Activated T-helper 17 cell treated with anti-CD3 and anti-CD28 coated beads, Interleukin-2, amount 50 U/mL, for 72 hours (primary cell): ENCODE results near the gene CTNNA3. TPM values are rescaled to one million over a fixed set of nuclear protein-coding genes. Genes with fewer than 3 reads are reported as not detected.

ENCODE experiments used
- ATAC-seq: fragments of 150-1000 bp; cut with Tn5 transposase; replicated peaks from 2 replicates; pipeline ENCODE4 v1.10.0; 2021; ENCODE audit warnings: mild to moderate bottlenecking, moderate library complexity
- H3K27ac Mint-ChIP-seq: one replicate; pipeline ENCODE4 v1.8.0; 2022; ENCODE audit warnings: mixed read lengths
- H3K27me3 Mint-ChIP-seq: one replicate; pipeline ENCODE4 v1.8.0; 2022; ENCODE audit warnings: mixed read lengths
- H3K36me3 Mint-ChIP-seq: one replicate; pipeline ENCODE4 v1.8.0; 2022; ENCODE audit warnings: low read depth, mild to moderate bottlenecking, mixed read lengths
- H3K4me1 Mint-ChIP-seq: one replicate; pipeline ENCODE4 v1.8.0; 2022; ENCODE audit warnings: mixed read lengths
- H3K4me3 Mint-ChIP-seq: one replicate; pipeline ENCODE4 v1.8.0; 2022; ENCODE audit warnings: mild to moderate bottlenecking, mixed read lengths
- H3K9me3 Mint-ChIP-seq: one replicate; pipeline ENCODE4 v1.8.0; 2022; ENCODE audit warnings: mixed read lengths
- total RNA-seq, 2 donors: library from RNA; stranded (reverse); gene quantifications; one replicate each; pipeline ENCODE4 v1.2.3, GENCODE V29; 2022

Gene CTNNA3
- total RNA-seq, 2 donors from 2014 or later = 5.7 TPM; not detected in 1

DNA sequence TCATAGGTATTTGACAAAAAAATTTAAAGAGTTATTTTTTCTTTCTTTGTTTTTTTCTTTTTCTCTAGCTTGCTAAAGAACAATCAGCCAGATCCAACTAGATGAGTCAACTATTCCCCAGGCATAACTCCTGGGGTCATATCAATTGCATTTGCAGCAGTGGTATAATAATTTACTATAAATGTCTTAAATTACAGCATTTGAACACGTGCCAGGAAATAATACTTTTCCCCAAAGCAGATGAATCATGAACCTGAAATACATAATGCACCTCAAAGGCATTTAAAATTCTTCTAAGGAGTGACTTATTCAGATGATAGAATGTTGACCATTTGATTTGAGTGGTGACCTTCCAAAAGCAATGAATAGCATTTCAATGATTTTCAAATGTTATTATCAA is 580.0 kb downstream of the CTNNA3 start:
- Mint-ChIP-seq H3K27me3 (no peaks in the 10 kb centered on the region), H3K27ac (no peak overlapping the region), H3K36me3 (no peaks in the 10 kb centered on the region), H3K9me3 (no peaks in the 10 kb centered on the region), H3K4me1 (no peaks in the 10 kb centered on the region), H3K4me3 (no peak overlapping the region)
- ATAC-seq = no peak

DNA sequence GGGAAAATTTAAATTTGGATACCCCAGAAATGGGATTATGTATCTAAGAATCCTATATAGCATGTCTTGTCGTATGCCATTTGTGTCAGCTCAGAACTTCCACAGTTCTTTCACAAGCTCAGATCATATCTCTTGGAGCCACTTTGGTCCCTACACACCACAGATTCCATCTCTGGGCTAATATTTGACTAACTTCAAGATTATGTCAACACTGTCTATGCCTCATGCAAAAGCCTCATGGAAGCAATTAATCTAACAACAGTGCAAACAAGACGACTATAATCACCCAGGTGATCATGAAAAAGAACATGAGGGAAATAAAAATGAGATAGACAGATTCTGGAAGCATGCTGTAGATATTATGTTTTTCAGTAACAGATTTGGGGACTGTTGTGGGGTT is 581.0 kb downstream of the CTNNA3 start:
- Mint-ChIP-seq H3K27me3 (no peaks in the 10 kb centered on the region), H3K4me1 (no peaks in the 10 kb centered on the region), H3K27ac (no peak overlapping the region), H3K4me3 (no peak overlapping the region), H3K36me3 (no peaks in the 10 kb centered on the region), H3K9me3 (no peaks in the 10 kb centered on the region)
- ATAC-seq = no peak

DNA sequence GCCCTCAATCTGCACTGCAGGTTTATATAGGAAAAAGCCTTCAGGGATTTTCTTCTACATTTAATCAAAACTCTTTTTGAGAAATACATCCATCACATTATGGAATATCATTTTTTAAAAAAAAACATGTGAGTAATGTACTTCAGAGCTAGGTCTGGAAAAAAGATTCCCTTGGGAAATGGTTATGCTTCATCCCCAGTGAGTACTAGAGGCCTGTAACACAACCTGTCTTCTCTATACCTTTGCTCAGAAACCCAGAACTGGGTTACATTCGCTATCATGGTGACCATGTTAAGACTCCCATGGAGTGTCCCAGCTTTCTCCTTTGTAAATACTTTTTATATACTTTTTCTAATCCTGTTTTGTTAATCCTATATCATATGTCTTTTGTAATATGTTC is 583.2 kb downstream of the CTNNA3 start:
- Mint-ChIP-seq H3K27ac (no peak overlapping the region), H3K4me1 (no peaks in the 10 kb centered on the region), H3K9me3 (no peaks in the 10 kb centered on the region), H3K4me3 (no peak overlapping the region), H3K27me3 (no peaks in the 10 kb centered on the region), H3K36me3 (no peaks in the 10 kb centered on the region)
- ATAC-seq = no peak

DNA sequence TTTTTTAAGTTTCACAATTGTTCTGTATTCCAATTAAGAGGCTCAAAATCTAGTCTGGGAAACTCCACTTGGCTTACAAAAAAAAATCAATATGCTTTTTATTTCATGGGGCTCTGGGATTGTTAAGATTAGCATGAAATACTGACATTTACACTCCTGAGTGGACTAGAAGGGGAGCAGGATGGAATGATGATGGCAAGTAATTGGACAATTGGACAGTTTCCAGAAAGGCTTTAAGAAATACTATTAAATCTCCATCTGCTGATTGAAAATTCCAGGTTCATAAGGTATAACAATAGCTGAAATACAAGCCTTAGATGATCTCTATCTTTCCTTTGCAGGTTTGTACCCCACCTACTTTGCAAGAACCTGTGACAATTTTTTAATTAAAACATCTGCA is 585.7 kb downstream of the CTNNA3 start:
- Mint-ChIP-seq H3K4me3 (no peak overlapping the region), H3K9me3 (no peaks in the 10 kb centered on the region)

DNA sequence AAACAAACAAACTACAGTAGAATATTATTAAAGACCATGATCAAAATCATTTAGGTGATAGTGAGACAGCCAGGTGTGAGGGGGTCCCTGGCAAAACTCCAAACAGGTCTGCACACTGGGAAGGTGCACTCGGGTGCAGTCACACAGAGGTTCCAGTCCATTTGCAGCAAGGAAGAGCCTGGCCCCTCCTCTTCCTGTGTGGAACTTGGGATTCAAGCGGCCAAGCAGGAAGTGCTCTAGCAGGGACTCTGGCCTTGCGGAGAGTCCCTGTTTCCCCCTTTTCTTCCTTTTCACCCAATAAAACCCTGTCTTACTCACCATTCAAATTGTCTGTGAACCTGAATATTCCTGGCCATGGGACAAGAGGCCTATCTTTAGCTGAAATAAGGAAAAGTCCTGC is 588.3 kb downstream of the CTNNA3 start:
- Mint-ChIP-seq H3K27me3 (no peaks in the 10 kb centered on the region), H3K4me1 (no peaks in the 10 kb centered on the region), H3K36me3 (no peaks in the 10 kb centered on the region), H3K4me3 (no peak overlapping the region), H3K9me3 (no peaks in the 10 kb centered on the region), H3K27ac (no peak overlapping the region)
- ATAC-seq = no peak

More for the DNA sequence above, 585.7 kb downstream of the CTNNA3 start:
- ATAC-seq = no peak
- Mint-ChIP-seq H3K36me3 (no peaks in the 10 kb centered on the region), H3K27ac (no peak overlapping the region), H3K4me1 (no peaks in the 10 kb centered on the region), H3K27me3 (no peaks in the 10 kb centered on the region)

DNA sequence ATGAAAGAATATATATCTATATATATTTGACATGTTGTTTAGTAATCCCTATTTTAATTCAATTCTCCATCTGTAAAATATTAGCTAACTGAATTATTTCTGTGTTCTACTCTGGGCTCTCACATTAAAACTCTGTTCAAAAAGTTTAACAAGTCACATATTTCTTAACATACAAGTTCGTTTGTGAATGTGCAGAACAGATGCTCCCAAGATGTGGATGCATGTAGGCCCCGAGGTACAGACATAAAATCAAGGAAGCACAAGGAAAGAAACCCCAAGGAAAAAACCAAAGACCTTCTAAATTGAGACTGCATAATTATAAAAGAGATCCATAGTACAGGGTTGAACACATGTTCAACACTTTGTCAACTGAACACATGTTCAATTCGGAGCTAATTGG is 595.0 kb downstream of the CTNNA3 start:
- ATAC-seq = no peak
- no peak overlapping the region for H3K27ac Mint-ChIP-seq
- no peaks in the 10 kb centered on the region for H3K9me3 Mint-ChIP-seq
- no peak overlapping the region for H3K4me3 Mint-ChIP-seq
- H3K4me1 Mint-ChIP-seq = no peaks in the 10 kb centered on the region
- no peaks in the 10 kb centered on the region for H3K36me3 Mint-ChIP-seq
- no peaks in the 10 kb centered on the region for H3K27me3 Mint-ChIP-seq

DNA sequence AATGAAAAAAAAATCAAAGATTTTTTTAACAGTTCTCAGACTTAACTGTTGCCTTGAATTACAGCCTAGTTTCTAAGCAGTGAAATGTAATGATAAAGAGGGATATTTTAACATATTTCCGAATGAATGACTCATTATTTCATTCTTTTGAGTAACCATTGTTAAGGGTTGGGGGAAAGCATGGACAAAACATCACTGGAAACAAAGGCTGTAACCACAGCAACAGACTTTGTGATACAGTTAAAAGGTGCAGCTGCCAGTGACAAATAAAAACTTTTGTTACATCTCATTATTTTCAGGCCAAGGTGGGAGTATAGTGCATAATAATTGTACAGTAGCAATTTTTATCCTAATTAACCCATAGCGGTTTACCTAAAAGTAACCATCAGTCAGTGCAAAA is 597.5 kb downstream of the CTNNA3 start:
- Mint-ChIP-seq H3K27me3 (no peaks in the 10 kb centered on the region), H3K4me1 (no peaks in the 10 kb centered on the region), H3K36me3 (no peaks in the 10 kb centered on the region), H3K27ac (no peak overlapping the region), H3K9me3 (no peaks in the 10 kb centered on the region), H3K4me3 (no peak overlapping the region)
- no peak for ATAC-seq

DNA sequence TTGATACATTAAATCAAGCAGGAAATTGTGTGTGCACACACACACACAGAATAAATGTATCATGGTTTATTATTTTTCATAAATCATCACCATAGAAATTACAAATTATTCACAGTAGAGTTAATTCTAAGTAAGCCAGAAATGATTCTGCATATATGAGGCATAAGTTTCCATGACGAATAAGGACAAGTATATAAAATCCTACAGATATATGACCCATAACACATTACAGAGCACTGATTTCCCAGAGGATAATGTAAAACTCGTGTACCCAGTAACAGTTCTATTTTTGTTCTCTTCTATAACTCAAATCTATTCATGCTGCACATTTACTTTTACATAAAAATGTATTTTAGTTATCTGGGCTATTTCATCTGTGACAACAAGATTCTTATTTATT is 600.5 kb downstream of the CTNNA3 start:
- H3K4me3 Mint-ChIP-seq = no peak overlapping the region

DNA sequence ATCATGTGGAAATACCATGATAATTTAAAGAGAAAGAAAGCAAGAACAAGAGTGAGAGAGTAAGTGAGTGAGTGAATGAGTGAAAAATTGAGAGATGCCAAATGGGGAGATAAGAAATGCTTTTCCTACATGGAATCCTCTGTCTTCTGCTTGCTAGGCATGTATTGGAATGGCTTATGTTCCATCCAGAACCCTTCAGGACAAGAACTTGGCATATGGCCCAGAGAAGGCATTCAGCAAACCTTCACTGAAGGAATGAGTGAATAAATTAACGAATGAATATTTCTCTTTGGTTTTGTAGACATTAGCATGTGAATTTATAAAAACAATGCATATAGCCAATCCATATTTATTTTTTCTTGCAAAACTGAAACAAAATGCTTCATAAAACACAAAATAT is 608.0 kb downstream of the CTNNA3 start:
- H3K9me3 Mint-ChIP-seq = no peaks in the 10 kb centered on the region
- no peak overlapping the region for H3K27ac Mint-ChIP-seq
- no peaks in the 10 kb centered on the region for H3K4me1 Mint-ChIP-seq
- no peaks in the 10 kb centered on the region for H3K36me3 Mint-ChIP-seq
- peaks cover 3% of the 10 kb centered on the region for H3K27me3 Mint-ChIP-seq
- no peak overlapping the region for H3K4me3 Mint-ChIP-seq
- no peak for ATAC-seq

More for the DNA sequence above, 600.5 kb downstream of the CTNNA3 start:
- no peaks in the 10 kb centered on the region for H3K36me3 Mint-ChIP-seq
- no peak overlapping the region for H3K27ac Mint-ChIP-seq
- no peak for ATAC-seq
- no peaks in the 10 kb centered on the region for H3K4me1 Mint-ChIP-seq
- no peaks in the 10 kb centered on the region for H3K9me3 Mint-ChIP-seq
- H3K27me3 Mint-ChIP-seq = no peaks in the 10 kb centered on the region

DNA sequence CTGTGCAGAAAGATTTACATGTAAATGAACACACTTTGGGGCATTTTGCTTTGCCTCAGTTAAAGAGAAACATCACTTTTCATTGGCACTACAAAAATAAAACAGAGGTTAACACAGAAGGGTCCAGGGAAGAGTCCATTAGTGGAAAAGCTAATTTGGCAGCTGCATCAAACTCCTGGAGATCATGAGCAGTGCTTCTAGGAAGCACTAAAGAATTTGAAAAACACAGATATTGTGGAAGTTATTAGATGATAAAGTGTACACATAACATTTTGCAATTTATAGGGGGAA is 608.9 kb downstream of the CTNNA3 start:
- Mint-ChIP-seq H3K9me3 (no peaks in the 10 kb centered on the region), H3K36me3 (no peaks in the 10 kb centered on the region), H3K27me3 (peaks cover 3% of the 10 kb centered on the region), H3K27ac (no peak overlapping the region), H3K4me1 (no peaks in the 10 kb centered on the region), H3K4me3 (no peak overlapping the region)
- no peak for ATAC-seq

DNA sequence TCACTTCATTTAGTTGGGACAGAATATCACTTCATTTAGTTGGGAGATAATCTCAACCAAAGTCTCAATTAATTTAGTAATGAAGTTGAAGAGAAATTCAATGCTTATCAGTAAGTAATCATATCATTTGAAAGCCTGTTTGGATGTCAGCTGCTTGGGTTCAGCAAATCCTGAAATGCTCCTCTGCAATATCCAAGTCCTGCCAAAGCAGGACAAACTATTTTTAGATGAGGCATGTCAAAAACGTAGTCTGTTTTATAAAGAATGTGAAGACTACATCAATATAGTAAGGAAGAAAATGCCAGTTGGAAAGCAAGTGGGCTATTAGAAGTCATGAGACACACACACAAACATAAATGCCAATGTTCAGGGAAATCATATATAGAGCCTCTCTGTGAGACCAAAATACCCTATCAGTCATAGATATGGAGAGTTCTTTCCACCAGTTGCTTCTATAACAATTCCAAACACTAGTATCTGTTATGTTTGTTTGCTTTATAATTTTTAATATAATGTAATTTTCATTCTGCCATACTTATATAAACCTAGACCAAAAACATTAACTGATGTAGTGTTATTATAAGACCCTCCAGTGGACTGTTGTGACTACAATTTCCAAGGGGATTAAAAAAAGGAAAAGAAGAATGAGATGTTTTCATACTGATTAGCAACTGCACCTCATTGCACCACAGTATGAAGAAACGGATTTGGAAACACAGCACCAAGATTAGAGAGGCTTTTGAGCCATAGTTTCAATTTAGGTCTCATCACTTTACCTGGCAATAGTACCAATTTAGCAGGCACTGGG is 609.5 kb downstream of the CTNNA3 start:
- no peaks in the 10 kb centered on the region for H3K4me1 Mint-ChIP-seq
- H3K9me3 Mint-ChIP-seq = no peaks in the 10 kb centered on the region
- no peak for ATAC-seq
- H3K4me3 Mint-ChIP-seq = no peak overlapping the region
- H3K36me3 Mint-ChIP-seq = no peaks in the 10 kb centered on the region
- peaks cover 3% of the 10 kb centered on the region for H3K27me3 Mint-ChIP-seq
- H3K27ac Mint-ChIP-seq = no peak overlapping the region

DNA sequence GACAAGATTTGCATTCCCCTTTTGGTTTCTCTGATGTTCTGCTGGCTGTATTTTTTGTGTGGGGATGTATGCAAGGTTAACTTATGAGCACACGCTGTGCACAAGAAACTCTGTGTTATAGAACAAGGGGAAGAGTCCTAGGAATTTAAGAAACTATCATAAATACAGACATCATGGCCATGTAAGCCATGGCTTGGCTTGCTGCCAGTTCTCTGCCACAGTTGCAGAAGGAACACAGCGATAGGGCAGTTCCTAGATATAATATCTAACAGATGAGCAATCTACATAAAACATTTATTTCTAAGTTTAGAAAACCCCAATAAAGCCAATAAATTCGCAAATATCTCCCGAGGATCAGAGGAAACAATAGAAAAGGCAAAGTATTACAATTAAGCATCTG is 616.9 kb downstream of the CTNNA3 start:
- Mint-ChIP-seq H3K9me3 (peaks cover 3% of the 10 kb centered on the region), H3K4me1 (no peaks in the 10 kb centered on the region), H3K36me3 (no peaks in the 10 kb centered on the region), H3K27ac (no peak overlapping the region), H3K4me3 (no peak overlapping the region), H3K27me3 (peaks cover 4% of the 10 kb centered on the region)
- no peak for ATAC-seq

DNA sequence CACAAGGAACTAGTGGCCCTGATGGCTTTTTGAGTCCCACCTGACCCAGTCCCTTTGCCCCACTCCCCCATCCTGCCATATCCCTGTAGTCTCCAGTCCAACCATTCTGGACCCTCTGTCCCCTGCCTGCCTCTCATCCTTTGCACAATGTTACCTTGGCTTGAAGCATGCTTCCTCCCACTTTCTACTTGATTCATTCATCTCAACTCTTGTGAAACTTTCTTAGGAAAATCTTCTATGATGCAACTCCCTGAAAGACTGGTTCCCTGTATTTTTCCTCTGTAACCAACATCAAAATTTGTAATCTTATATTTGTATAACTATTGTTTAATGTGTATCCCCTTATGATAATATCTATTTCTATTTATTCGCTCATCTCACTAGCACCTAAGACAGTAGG is 618.6 kb downstream of the CTNNA3 start:
- Mint-ChIP-seq H3K9me3 (peaks cover 3% of the 10 kb centered on the region), H3K4me3 (no peak overlapping the region), H3K27ac (no peak overlapping the region), H3K27me3 (peaks cover 4% of the 10 kb centered on the region), H3K4me1 (no peaks in the 10 kb centered on the region), H3K36me3 (no peaks in the 10 kb centered on the region)
- no peak for ATAC-seq

DNA sequence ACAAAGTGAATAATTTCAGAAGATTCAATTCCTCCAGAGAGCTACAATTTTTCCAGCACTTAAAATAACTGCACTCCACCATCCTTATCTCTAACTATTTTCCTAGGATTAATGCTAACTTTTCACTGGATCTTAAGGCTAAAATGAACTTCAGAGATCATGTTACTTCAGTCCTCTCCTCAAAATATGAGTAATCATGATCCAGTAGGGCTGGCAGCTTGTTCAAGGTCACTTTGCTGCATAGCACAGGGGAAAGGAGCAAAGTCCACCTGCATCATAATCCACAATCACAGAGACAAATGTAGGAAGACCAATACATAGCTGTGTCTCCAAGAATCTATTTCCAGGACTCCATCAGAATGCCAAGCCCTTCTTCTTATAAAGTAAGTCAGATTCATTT is 619.9 kb downstream of the CTNNA3 start:
- Mint-ChIP-seq H3K27me3 (peaks cover 4% of the 10 kb centered on the region), H3K4me3 (no peak overlapping the region), H3K9me3 (peaks cover 3% of the 10 kb centered on the region), H3K27ac (no peak overlapping the region), H3K4me1 (no peaks in the 10 kb centered on the region), H3K36me3 (no peaks in the 10 kb centered on the region)
- ATAC-seq = no peak

DNA sequence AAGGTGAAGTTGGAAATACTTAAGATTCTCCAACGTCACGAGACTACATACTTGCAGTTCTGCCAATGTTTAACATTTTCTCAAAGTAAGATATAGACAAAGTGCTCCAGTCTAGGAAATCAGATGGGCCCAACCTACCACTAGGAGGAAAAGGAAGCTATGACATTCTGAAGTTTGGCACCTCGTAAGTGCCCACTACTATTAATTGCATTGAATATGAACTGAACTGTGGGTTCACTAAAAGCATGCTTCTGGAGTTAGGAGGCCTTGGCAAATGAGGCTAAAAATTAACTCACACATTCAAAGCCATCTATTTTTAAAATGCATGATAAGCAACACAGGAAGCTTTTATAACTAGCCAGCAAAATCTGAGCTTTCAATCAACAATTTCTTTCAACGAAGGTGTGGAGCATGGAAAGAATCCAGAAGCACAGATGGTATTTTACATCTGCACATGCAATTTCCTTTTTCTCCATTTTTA is 620.5 kb downstream of the CTNNA3 start:
- Mint-ChIP-seq H3K36me3 (no peaks in the 10 kb centered on the region), H3K4me1 (no peaks in the 10 kb centered on the region), H3K9me3 (peaks cover 3% of the 10 kb centered on the region), H3K27ac (no peak overlapping the region), H3K4me3 (no peak overlapping the region), H3K27me3 (peaks cover 4% of the 10 kb centered on the region)
- no peak for ATAC-seq

DNA sequence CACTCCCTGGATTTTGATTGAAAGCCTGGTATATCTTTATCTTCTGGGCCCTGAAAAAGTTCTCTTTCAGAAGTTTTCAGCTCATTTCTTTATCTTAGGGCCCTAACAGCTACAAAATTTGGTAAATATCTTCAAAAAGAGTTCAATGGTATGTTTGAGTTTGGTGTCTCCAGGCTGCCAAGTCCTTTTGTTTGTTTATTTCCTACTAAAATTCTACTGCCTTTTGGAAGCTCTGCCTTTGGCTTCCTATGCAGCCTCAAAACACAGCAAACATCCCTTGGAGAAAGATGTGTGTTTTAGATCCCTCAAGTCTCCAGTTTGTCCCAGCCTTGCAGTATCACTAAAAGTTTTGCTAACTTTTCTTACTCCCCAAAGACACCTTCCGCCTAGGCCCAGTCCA is 623.3 kb downstream of the CTNNA3 start:
- Mint-ChIP-seq H3K4me1 (no peaks in the 10 kb centered on the region), H3K4me3 (no peak overlapping the region), H3K36me3 (no peaks in the 10 kb centered on the region), H3K27ac (no peak overlapping the region), H3K9me3 (no peaks in the 10 kb centered on the region), H3K27me3 (no peaks in the 10 kb centered on the region)
- ATAC-seq = no peak
